ENCODE results near the gene ZBTB42.

The ZBTB42 gene

GRCh38 chr14:104784218-104784568, 16.7 kb upstream of the ZBTB42 start:
- Mint-ChIP-seq H3K36me3 (ENCODE audit: low read depth) (no peaks in the 10 kb centered on the region), H3K27me3 (ENCODE audit: low read depth, poor library complexity) (no peaks in the 10 kb centered on the region), H3K4me1 (no peaks in the 10 kb centered on the region), H3K4me3 (no peak overlapping the region), H3K27ac (no peak overlapping the region), H3K9me3 (no peaks in the 10 kb centered on the region)
- no peak for TF ChIP-seq CTCF (IDR thresholded peaks at IDR 0.05)
- no peak for DNase-seq

- Mint-ChIP-seq H3K27ac (no peak overlapping the region), H3K4me1 (no peaks in the 10 kb centered on the region), H3K4me3 (no peak overlapping the region), H3K9me3 (no peaks in the 10 kb centered on the region), H3K27me3 (ENCODE audit: low read depth, poor library complexity) (no peaks in the 10 kb centered on the region), H3K36me3 (ENCODE audit: low read depth) (no peaks in the 10 kb centered on the region)
- no peak for DNase-seq
- no peak for TF ChIP-seq CTCF (IDR thresholded peaks at IDR 0.05)
Measured at GRCh38 chr14:104784846-104785707, 15.8 kb upstream of the ZBTB42 start.

GRCh38 chr14:104785708-104786080, 15.2 kb upstream of the ZBTB42 start:
- Mint-ChIP-seq H3K27ac (no peak overlapping the region), H3K36me3 (ENCODE audit: low read depth) (no peaks in the 10 kb centered on the region), H3K4me3 (no peak overlapping the region), H3K27me3 (ENCODE audit: low read depth, poor library complexity) (no peaks in the 10 kb centered on the region), H3K9me3 (no peaks in the 10 kb centered on the region), H3K4me1 (no peaks in the 10 kb centered on the region)
- no peak for DNase-seq
- no peak for TF ChIP-seq CTCF (IDR thresholded peaks at IDR 0.05)

GRCh38 chr14:104786091-104786586, 14.8 kb upstream of the ZBTB42 start:
- no peak for DNase-seq
- Mint-ChIP-seq H3K27me3 (ENCODE audit: low read depth, poor library complexity) (no peaks in the 10 kb centered on the region), H3K27ac (no peak overlapping the region)

GRCh38 chr14:104786726-104787675, 13.9 kb upstream of the ZBTB42 start:
- Mint-ChIP-seq H3K36me3 (ENCODE audit: low read depth) (no peaks in the 10 kb centered on the region), H3K4me3 (no peak overlapping the region), H3K4me1 (peaks cover 4% of the 10 kb centered on the region), H3K27me3 (ENCODE audit: low read depth, poor library complexity) (no peaks in the 10 kb centered on the region), H3K9me3 (no peaks in the 10 kb centered on the region), H3K27ac (no peak overlapping the region)
- no peak for TF ChIP-seq CTCF (IDR thresholded peaks at IDR 0.05)
- DNase-seq: no peak

More at GRCh38 chr14:104786091-104786586, 14.8 kb upstream of the ZBTB42 start:
- no peak for TF ChIP-seq CTCF (IDR thresholded peaks at IDR 0.05)
- H3K4me3 Mint-ChIP-seq: no peak overlapping the region
- no peaks in the 10 kb centered on the region for H3K4me1 Mint-ChIP-seq
- H3K9me3 Mint-ChIP-seq: no peaks in the 10 kb centered on the region
- no peaks in the 10 kb centered on the region for H3K36me3 Mint-ChIP-seq (ENCODE audit: low read depth)
